GM18511 (cell line): ENCODE measurements around the gene SLCO2B1.

ENCODE experiments used
- ATAC-seq: cut with Tn5 transposase; IDR thresholded peaks from one replicate; pipeline ENCODE4 v1.9.1; 2021; ENCODE audit warnings: mild to moderate bottlenecking, moderate library complexity; ENCODE audit not compliant: unreplicated experiment

SLCO2B1 gene

GRCh38 chr11:75245356-75246005 is 94.6 kb downstream of the SLCO2B1 start:
- no peak for ATAC-seq

DNA sequence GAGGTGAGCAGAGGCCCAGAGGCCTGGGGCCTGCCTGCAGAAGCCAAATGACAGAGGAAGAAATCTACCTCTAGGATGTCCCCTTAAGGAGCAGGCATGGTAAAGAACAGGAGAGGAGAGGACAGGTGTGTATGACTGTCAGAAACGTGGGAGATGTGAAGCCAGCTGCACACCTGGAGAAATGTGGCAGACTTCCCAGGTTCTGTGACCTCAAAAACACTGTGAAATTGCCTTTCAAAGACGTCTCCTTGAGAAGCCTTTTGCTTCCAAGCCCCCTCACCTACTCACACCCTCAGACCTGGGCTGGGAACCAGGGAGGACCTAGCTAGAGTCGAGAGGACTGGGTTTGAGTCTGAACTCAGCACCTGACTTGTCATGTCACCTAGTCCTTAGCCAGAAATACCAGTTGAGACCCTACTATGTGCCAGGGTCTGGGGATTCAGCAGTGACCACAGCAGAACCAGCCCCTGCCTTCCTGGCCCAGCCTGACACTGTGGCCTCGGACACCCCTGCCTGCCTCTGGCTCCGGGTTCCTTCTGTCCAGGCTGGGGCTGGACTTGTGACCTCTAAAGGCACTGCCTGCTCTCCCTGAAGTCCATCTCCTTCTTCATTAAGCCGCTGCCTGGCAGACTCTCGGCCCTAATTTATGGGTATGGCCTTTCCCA is 95.2 kb downstream of the SLCO2B1 start:
- ATAC-seq = no peak

DNA sequence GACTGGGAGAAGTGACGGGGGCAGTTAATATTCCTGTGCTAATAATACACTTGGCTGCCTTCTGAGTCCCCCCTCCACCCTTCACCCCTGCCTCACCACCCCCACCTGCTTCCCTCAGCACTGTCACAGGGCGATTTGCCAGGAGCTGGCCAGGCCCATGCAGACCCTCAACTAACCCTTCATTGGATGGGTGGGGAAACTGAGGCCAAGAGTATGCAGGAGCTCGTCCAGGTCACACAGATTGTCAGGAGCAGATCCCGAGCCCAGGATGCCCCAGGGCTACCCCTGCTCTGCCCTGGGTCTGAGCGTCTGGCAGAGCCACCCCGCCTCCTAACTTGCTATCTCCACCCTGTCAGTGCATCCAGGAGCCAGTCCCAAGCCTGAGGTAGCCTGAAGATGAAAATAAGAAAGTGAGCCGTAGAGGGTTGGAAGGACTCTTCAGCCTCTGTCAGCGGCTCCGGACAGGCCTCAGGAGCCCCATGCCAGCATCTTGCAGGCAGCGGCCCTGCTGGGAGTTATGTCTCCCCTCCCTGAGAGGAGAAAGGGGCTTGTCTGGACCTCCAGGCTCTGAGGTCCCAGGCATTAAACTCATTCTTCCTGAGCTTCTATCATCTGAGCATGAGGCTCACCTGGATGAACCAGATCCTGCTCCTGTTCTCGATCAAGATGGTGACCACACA is 95.9 kb downstream of the SLCO2B1 start:
- ATAC-seq = no peak

GRCh38 chr11:75248924-75249256 is 98.0 kb downstream of the SLCO2B1 start:
- ATAC-seq = no peak

GRCh38 chr11:75249704-75250103 is 98.8 kb downstream of the SLCO2B1 start:
- no peak for ATAC-seq

DNA sequence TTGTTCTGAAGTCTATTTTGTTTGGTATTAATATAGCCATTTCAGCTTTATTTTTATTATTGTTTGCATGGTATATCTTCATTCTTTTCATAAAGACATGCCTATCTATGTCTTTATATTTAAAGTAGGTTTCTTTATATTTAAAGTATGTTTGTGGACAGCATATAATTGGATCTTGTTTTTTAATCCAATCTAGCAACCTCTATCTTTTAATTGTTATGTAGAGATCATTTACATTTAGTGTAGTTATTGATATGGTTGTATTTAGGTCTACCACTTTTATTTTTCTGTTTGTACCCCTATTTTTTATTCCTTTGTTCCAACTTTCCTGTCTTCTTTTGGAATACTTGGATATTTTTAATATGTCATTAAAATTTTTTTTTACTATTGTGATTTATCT is 103.4 kb downstream of the SLCO2B1 start:
- ATAC-seq = no peak
